HG03095 (cell line): ENCODE measurements around the gene SORCS2.

Source experiments
- ATAC-seq: cut with Tn5 transposase; IDR thresholded peaks from one replicate; pipeline ENCODE4 v1.9.1; 2021; ENCODE audit warnings: moderate library complexity; ENCODE audit not compliant: unreplicated experiment

The SORCS2 gene

DNA sequence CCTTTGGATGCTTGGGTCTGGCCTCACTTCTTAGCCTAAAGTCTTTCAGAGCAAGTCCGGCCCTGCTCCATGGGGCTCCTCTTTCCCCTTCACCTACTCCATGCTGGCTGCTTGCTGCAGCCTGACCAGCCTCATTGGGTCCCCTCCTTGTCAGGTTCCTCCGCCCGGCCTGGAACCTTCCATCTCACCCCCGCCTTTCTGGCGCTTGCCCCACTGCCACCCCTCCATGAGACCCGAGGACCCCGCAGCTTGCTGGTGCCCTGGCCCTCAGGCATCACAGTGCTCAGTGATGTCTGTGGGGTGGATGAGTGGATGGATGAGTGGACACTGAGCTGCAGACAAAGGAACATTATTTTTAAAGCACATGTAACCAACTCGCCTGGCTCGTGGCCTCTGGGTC lies 24.7 kb downstream of the SORCS2 start:
- no peak for ATAC-seq

DNA sequence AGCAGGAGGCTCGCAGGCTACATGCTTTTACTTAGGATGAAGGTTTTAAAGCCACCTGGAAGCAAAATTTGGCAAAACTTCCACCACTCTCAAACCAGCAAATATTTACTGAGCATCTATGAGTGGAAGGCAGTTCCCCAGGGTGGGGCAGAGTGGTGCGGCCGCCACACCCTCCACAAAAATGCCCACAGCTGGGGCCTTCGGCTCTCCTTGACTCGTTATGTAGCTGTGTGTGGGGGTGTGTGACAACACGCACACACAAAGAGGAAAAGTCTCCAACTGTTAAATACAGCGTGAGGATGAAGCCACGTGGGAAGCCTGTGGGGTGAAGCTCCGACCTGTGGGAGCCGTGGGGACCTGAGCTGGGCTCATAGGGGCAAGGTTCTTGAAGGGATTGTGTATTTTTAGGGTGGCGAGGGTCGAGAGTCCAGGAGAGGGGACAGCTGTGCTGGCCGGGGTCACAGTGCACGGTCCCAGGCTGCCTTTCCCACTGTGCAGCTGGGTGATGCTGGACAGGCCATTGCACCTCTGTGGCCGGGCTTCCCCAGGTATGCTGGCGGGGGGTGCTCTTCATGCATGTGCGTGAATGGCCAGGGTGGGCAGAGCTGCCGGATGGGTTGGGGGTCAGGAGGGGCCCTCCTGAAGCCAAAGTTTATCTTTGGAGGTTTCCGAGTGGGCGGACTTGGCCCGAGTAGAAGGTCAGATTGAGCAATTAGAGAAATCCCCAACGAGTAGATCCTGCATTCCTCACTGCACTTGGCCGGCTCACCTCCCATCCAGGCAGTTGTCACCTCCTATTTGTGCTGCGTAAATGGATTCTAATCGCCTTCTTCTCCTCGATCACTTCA lies 25.4 kb downstream of the SORCS2 start:
- ATAC-seq: no peak

GRCh38 chr4:7218686-7219085 lies 26.3 kb downstream of the SORCS2 start:
- ATAC-seq: no peak

DNA sequence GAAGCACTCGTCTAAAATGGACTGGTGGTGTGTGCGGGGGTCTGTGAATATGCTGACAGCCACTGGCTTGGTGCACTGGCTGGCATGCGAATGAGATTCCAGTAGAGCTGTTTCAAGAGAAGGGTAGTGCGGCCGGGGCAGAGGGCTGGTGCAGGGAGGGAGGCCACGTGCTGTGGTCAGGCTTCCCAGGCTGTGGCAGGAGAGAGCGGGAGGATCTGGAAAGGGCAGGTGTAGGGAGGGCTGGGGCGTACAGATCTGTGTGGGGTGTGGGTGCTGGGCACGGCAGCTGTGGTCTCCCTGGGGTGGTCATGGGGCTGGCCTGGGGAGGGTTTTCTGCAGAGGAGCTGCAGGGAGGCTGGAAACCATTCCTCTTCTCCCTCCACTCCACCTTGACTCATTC lies 30.2 kb downstream of the SORCS2 start:
- ATAC-seq: no peak

GRCh38 chr4:7223541-7223940 lies 31.2 kb downstream of the SORCS2 start:
- no peak for ATAC-seq

GRCh38 chr4:7224001-7224400 lies 31.7 kb downstream of the SORCS2 start:
- no peak for ATAC-seq

DNA sequence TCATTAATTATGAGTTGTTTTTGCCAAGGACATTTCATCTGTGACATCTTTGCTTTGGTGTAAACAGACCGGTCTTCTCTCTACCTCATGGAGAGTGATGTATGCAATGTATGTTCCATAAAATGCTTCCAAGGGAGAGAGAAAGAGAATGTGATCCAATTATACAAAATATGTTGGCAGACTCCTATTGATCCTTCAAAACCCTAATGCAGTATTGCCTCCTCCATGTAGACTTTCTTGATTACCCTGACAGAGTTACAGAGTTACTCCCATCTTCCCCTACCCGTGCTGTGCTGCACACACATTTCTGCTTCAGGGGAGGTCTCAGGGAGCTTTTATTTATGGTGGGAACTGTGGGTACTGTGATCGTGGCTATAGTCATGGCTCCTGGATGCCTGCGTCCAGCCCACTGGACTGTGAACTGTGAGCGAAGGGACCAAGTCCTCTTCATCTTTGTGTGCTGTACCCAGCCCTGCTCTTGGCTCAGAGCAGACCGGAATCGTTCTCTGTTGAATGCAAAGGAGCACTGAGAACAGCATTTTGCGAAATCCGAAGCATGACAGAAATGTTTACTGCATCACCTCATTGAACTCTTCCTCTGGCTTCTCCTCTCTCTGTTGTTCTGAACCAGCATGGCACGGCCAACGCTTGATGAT lies 32.7 kb downstream of the SORCS2 start:
- no peak for ATAC-seq

- ATAC-seq: no peak
Measured at GRCh38 chr4:7226439-7226838, 34.1 kb downstream of the SORCS2 start.

GRCh38 chr4:7227008-7227407 lies 34.7 kb downstream of the SORCS2 start:
- ATAC-seq: no peak

DNA sequence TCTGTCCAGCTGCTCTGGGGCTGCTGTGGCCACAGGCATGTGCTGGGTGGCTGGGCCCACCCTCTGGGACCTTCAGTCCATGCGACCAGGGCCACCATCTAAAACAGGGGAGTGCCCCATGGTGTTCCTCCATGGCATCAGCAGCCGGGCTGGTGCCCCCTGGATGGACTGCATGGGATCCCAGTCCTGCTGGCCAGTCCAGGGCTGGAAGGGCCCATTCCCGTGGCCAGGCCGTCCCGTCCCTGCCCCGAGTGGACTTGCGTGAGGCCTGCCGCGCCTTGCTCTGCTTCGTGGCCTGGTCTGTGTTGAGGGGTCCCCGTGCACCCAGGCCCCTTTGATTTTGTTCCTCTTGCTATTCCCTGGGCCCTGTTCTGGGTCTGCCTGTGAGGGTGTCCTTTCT lies 36.4 kb downstream of the SORCS2 start:
- ATAC-seq: no peak

- ATAC-seq: no peak
Measured at GRCh38 chr4:7232061-7232650, 39.8 kb downstream of the SORCS2 start.

DNA sequence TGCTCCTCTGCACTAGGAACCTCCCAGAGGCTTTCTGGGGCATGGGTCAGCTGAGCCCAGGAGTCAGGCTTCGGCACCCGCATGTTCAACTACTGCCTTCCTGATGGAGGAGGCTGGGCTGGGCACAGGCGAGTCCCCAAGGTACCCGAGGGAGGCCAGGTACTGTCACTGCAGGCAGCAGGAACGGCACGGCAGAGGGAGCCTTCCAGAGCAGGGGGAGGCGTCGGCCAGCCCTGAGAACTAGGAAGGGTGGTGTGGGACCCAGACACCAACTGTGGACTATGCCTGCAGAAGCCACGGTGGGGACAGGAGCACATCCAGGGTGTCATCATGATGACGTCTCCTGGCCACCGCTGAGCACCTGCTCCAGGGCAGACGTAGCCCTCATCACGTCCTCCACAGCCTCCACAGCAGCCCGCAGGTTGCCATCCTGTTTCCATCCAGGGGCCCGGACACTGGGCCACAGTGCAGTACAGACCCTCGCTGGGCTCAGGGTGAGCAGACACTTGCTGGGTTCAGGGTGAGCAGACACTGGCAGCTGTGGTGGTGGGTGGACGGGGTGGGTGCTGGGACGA lies 40.8 kb downstream of the SORCS2 start:
- ATAC-seq: no peak

DNA sequence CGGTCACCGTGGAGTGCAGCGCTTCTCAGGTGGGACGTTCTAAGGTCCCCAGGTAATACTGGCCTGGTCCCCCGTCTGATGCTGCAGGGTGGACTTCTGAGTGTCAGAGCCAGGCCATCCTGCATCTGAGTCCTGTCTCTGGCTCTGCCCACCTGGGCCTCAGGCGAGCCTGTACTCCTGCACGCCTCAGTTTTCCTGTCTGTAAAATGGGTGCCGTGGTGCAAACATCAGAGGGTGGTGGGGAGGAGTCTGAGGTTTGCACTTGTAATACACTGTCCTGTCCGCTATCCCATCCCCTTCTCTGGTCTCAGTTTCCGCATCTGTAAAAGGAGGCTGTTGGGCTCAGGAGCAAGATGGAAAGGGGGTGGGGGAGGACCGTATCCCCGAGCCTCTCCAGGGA lies 41.3 kb downstream of the SORCS2 start:
- no peak for ATAC-seq

DNA sequence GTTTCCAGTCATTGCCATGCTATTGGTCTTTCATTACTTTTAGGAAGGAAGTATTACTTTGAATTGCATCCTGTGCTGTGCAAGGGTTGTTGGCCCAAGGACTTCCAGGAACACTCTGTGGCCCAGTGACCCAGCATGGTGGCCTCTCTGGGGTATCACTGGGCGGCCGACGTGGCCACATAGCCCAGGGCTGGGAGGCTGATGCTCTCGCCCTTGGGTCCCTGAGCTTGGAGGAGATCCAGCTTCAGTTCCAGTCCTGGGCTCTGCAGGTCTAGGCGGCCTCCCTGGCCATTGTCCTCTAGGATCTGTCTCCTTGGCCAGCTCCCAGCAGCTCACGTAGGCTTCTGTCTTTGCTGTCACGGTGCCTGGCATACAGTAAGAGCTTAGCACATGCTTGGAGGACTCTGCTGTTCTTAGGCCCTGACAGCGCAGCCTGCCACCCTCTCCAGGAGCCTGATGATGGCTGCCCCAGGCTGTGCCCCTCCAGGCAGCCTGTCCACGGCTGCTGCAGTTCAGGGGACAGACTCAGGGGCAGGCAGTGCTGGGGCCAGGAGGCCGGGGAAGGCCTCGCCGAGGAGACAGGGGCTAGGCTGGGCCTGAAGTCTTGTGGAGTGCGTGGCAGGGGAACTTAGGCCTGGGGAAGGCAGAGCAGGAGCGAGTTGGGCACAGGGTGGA lies 42.2 kb downstream of the SORCS2 start:
- no peak for ATAC-seq

- ATAC-seq: no peak
Measured at GRCh38 chr4:7235030-7235380, 42.7 kb downstream of the SORCS2 start.

DNA sequence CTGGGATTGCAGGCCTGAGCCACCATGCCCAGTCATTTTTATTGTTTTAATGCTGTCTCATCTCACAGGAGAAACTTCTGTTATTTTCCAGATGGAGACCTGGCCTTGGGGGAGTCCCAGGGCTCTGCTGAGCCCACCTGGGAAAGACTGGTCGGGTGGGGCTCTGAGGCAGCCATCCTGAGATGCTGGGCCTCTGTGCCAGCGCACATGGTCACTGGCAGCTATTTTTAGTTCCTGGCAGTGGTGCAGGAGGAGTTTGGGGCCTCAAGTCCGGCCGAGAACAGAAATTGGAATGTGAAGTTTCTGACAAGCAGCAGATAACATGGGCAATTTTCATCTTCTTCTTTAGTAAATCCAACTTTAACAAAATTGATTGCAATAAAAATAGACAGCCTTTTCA lies 44.5 kb downstream of the SORCS2 start:
- ATAC-seq: no peak

- no peak for ATAC-seq
Measured at GRCh38 chr4:7237873-7238272, 45.5 kb downstream of the SORCS2 start.

- no peak for ATAC-seq
Measured at GRCh38 chr4:7238300-7238960, 46.1 kb downstream of the SORCS2 start.

- ATAC-seq: no peak
Measured at GRCh38 chr4:7239101-7239820, 46.9 kb downstream of the SORCS2 start.

DNA sequence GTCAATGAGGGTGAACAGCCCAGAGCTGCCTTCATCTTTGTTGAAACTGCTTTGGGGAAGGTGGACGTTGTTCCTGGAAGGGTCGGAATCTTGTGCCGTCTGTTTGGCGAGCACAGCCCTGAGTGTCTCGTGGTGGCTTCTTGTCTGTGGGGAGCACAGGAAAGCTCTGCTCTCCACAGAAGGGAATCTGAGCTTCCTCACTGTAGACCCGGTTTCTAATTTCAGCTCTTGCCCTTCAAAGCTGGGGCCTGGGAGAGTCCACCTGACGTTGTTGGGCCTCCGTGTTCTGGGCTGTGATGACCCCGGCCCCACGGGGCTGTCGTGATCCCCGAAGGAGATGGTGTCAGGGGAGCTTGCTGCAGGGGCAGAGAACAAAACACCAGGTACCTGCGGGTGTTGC lies 47.5 kb downstream of the SORCS2 start:
- ATAC-seq: no peak
